Left renal cortex interstitium (tissue), 4 donors: Measurements from ENCODE around the gene DIP2C. TPM values are rescaled to one million over a fixed set of nuclear protein-coding genes. Genes with fewer than 3 reads are reported as not detected.
"Not testable (repeated sequence)": the region's sequence is repeated elsewhere in the genome, so short reads cannot be mapped to it uniquely, and the experiment has no call there.

Experiments used
- DNase-seq, 4 donors: peaks; one replicate each; pipeline ENCODE4 v3.0.0-alpha.2; 2013; ENCODE audit warnings: low read depth in 4 of 4, low spot score in 2 of 4, missing footprints in 1 of 4
- polyA plus RNA-seq, 4 donors: library from polyadenylated mRNA; unstranded; fragments of 120-200 nt; gene quantifications; one replicate each; pipeline ENCODE4 v1.2.1, GENCODE V29; 2013; ENCODE audit not compliant: insufficient read length in 4 of 4

DIP2C gene
- polyA plus RNA-seq, 4 donors = 19.4 to 23.6 (median 20.2) TPM

DNA sequence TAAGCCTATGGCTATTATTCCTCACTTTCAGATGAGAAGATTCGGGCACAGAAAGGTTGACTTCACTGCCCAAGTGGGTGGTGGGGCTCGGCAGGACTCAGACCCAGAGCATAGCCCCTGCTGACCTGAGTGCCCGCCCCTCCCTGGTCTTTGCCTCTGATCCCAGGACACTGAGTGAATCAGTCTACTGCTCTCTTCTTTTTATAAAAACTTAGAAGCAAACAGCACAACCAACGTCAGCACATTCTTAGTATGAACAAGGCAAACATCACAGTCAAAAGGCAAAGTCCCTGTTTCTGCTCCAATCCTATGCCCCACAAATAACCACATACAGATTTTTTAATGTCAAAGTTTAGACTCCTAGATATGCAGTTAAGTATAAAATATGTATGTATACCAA, 316.5 kb downstream of the DIP2C start:
- DNase-seq = no peak

DNA sequence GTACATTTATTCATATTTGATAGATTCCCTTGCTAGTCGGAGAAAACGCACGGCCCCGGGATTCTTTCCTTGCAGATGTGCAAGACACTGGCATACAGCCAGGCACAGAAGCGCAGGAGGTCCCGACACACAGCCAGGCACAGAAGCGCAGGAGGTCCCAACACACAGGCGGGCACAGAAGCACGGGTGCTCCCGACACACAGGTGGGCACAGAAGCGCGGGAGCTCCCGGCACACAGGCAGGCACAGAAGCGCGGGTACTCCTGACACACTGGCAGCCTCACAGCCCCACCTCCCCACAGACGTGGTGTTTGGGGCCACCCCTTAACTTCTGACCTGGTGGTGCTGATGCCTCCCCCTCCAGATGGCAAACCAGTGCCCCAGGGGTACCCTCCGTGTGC, 316.9 kb downstream of the DIP2C start:
- no peak for DNase-seq

DNA sequence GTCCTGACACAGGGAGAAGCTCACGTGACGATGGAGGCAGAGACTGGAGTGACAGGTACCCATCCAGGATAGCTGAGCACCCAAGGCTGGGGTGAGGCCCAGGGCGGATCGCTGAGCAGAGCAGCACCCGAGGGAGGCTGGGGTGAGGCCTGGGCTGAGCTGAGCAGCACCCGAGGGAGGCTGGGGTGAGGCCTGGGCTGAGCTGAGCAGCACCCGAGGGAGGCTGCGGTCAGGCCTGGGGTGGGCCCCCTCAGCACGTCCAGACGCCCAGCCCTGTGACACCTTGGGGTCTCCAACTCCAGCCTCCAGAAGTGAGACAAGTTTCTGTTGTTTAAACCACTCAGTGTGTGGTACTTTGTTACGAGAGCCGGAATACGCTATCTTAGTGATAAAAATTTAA, 318.0 kb downstream of the DIP2C start:
- DNase-seq = no peak

DNA sequence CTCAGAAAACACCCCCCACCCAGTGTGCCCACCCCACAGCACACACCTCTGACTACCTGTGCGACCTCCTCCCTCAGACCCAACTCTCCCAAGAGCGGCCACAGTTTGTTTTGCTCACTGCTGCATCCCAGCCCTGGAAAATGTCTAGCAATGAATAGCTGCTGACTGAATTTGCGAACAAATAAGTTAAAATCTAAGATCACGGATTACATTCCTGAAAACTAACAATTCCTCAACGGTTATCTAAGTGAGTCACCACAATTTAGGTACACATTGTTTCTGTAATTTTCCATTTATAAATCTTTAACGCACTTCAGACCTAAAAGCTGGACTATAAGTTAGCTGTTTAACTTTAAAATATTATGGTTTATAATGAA, 319.0 kb downstream of the DIP2C start:
- DNase-seq = no peak

DNA sequence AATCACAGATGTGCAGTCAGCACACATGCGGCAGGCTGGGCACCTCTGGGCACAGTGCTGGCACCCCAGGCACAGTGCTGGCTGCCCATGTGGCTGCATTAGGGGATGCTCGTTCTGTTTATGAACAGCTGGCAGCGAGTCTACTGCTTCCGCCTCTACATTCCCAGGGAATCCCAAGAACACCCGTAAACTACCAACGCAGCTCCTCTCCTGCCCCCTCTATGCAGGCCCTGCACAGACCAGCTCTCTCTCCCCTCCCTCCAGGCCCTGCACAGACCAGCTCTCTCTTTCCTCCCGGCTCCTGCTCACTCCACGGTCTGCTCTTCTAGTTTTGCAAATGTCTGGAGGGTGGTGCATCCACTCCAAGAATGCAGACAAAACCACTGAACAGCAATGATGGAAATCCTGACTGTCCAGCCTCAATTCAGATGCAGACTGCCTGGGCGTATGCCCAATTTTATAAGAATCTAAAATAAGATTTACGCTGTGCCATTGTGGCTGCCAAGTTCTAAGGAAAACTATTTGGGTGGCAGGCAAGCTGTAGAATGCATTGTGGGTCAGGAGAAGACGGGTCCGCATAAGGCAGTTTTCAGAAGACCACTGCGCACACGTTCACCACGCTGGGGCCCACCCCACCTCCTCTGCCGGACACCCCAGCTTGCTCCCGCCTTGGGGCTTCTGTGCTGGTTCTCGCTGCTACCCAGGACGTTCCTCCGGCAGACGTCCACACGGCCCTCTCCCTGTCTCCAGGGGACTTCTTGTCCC, 319.6 kb downstream of the DIP2C start:
- no peak for DNase-seq

DNA sequence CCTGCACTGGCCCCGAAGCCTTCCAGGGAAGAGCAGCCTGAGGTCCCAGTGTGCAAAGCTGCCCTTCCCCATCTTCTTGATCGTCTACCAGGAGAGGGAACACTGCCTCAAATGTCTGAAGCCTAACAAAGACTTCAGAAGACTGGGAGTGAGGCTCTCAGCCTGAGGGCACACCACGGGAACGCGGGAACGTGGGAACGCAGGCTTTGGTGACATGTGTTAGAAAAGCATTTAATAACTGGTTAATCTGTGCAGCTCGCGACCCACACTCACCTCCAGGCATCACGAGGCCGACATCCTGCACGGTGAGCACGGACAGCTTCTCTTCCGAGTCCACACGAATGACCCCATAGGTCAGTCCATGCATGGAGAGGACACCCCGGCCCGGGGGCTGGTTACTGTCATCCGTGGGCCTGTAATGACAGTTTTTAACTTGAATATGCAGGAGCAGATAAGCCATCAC, 320.2 kb downstream of the DIP2C start:
- DNase-seq = no peak

DNA sequence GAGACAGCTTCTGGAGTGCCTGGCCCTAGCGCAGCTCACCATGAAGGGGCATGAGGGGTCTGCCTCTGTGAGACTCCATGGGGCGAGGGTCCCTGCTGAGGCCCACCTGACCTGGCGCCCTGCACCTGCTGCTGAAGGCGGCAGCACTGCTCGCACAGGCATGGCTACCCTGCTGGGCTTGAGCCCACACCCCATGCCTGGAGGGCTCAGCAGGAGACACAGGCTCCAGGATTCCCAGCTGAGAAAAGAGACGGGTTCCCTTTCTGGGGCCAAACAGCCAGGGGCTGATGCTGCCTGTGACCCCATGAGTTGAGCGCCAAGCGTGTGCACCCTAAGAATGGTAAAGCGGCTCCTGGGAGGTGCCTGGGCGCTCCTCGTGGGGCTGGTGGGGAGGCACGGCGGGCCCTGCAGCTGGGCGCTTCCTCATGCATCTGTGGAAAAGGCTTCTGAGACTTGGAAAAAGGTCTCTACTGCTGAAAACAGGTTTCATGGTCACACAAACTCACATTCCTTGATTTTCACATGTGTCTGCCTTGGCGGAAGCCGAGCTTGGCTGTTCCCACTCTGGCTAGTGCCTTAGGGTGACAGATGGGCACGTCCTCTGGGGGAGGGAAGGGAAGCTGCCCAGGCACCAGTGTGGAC, 320.8 kb downstream of the DIP2C start:
- DNase-seq = no peak

DNA sequence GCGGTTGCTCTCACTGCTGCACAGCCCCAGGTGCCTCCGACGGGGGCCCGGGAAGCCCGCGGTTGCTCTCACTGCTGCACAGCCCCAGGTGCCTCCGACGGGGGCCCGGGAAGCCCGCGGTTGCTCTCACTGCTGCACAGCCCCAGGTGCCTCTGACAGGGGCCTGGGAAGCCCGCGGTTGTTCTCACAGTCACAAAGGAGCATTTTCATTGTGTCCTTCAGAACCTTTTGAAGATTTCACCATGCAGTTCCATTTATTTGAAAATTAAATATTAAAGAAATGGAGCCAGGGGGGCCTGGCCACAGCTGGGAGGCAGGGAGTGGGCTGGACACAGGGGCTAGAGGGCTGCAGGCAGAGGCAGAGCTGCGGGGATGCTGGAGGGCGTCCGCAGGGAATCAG, 321.4 kb downstream of the DIP2C start:
- not testable (repeated sequence) for DNase-seq

DNA sequence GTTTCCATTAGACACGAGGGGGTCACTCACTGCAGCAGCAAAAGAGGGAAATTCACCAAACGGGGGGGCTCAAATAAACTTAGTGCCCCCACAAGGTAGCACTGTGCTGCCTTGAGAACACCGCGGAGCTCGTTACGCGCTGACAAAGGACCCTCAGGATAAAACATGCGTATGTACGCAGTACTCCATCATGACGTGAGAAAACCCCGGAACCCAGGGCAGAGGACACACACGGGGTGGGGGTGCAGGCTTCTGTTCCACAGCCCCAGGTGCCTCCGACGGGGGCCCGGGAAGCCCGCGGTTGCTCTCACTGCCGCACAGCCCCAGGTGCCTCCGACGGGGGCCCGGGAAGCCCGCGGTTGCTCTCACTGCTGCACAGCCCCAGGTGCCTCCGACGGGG, 321.8 kb downstream of the DIP2C start:
- no peak for DNase-seq

DNA sequence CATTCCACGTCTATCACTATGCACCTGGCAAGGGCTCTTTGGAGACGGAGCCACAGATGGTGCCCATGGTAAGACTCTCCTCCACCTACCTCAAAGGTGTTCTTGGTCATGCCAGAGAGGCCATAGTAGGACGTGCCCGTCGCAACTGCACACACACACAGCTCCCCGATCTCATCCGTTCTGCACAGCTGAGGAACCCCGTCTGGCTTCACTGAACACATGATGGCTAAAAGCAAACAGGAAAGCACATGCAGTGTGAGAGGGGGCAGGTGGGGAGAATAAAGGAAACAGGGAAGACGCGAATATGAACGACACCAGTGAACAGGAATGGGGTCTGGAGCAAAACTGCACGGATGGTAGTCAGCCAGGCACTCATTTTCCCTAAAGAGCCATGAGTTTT, 323.3 kb downstream of the DIP2C start:
- DNase-seq = no peak

DNA sequence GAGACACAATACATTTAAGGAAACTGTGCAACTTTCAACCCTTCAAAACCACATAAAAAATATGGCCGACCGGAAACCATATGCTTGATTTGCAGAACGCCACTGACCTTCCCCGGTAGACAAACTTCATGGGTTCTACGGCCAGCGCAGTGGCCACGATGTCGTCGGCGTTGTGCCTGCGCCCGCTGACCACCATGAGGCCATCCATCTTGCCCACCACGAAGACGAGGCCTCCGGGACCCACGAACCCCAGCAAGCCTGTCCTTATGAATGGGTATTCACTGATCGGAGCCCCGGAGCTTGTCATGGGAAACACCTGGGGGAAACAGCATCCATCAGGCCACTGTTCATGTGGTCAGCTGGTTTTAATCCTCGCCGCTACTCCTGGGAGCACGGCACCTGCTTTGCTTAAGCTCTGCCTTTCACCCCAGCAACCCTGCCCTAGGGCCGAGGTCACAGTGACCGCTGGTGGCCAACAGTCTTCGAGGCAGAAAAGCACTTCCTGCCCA, 325.1 kb downstream of the DIP2C start:
- no peak for DNase-seq

DNA sequence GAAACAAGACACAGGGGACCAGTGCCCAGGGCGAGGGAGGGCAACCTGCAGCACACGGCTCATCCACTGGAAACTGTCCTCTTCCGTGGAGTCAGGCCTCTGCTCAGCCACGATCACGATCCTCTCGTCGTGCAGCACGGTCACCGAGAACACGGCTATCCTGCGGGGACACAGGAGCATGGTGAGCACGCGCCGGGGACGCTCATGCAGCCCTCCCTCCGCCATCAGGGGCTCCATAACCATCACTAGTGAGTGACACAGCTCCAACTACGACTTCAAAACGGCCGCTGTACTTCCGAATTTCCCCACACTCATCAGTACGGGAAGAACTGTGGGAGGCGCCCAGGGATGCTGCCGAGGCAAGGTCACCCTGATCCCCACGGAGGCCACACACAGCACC, 326.3 kb downstream of the DIP2C start:
- no peak for DNase-seq

DNA sequence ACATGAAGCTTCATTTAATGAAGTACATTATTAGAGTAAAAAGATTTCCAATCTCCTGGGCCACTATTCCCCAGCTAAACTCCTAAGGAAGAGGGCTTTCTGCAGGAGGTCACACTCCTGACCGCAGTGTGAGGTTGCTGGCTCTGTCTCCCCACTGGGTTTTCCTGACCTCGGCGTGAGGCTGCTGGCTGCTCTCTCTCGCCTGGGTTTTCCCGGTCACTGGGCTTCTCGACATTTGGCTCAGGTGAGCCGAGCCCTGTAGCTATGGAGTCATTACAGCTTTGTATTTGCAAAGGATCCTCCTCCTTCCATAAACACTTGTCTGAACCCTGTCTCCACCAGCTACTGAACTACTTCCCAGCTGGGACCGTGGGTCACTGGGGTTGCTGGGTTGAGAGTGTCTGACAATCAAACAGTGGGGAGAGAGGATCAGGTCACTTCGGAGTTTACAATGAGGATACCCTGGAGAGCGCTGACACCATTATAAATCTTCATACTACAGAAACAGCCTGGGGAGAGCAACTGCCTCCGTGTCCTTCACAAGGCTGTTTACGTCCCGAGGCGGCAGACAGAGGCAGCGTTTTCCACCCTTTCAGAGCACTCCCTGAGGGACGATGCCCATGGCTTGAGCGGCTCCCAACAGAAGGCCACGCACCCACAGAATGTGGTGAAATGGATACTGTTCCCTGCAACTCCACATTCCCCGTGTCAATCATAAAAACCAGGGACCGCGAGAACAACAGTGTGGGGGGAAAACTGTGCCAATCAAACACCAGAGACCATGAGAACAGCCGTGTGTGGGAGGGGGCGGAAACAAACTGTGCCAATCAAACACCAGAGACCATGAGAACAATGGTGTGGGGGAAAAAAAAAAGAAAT, 328.0 kb downstream of the DIP2C start:
- no peak for DNase-seq

DNA sequence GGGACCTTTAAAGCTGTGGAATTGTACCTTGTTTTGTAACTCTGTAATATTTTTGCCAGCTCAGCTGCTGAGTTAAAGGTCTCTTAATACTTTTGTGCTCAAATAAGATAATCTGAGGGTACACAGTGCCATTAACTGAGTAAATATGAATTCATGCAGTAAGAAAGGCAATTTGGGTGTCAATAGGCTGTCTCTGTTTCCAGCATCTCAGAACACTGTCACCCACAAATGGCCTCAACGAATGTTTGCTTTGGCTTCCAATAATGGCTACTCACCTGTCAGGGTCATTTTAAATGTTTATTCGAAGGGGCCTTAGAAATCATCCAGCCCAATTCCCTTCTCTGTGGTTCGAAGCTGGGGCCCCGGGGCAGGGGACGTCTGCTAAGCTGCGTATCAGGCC, 328.8 kb downstream of the DIP2C start:
- no peak for DNase-seq

DNA sequence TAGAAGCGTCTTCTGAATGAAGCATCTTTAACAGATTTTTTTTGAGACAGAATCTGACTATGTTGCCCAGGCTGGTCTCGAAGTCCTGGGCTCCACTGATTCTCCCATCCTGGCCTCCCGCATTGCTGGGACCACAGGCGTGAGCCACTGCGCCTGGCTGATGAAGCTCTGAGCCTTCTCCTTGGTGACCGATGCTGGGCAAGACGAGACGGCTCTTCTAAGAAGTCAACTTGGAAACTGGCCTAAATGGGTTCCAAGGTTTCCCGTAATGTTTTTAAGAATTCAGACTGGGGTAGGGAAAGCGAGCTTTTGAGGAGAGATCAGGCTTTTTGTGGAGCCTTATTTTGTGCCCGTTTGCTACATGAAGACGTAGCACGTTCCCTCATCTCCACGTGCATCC, 329.7 kb downstream of the DIP2C start:
- DNase-seq = no peak

DNA sequence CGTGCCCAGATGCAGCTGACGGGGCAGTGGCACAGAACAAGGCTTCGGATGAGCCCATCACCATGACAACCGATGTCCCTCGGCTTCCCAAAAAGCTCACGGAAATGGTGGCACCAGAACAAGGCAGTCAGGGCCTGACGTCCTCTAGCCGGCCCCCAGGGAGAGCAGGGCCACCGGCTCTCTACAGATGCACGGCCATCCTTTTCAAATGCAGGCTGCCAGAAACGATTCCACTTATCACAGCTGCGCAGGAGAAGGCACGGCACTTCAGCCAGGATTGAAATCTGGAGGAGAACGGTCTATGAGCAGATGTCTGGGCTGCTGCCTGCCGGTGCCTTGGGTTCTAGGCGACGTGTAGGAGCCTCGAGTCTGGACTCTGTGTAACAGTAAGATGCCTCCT, 330.4 kb downstream of the DIP2C start:
- no peak for DNase-seq

DNA sequence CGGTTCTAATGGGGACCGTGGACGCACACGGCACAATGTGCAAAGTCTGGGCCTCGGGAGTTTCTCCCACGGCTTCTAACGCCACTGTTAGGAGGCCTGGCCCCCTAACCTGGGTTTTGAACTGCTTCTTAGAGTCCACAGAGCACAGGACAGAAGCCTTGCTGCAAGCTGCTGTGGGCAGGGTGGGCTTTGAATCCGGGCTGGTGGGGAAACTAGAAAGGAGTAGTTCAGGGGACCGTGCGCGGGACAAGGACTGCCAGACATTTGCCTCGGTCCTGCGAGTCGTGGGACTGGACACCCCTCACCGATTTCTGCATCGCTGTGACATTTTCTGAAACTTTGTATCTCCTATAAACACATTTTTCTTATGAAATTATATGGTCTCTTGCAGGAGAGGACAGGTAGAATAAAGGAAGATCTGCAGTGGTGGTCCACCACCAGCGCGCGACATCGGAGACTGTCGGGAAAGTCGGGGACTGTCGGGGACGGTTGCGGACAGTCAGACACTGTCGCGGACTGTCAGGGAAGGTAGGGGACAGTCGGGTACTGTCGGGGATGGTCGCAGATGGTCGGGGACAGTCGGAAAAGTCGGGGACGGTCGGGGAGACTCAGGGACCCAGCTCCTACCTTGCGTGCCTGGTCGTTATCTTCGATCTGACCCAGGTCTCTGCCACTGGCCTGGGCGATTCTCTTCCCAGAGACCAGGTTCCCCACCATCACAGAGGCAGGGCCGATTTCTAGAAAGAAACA, 332.1 kb downstream of the DIP2C start:
- DNase-seq = no peak

DNA sequence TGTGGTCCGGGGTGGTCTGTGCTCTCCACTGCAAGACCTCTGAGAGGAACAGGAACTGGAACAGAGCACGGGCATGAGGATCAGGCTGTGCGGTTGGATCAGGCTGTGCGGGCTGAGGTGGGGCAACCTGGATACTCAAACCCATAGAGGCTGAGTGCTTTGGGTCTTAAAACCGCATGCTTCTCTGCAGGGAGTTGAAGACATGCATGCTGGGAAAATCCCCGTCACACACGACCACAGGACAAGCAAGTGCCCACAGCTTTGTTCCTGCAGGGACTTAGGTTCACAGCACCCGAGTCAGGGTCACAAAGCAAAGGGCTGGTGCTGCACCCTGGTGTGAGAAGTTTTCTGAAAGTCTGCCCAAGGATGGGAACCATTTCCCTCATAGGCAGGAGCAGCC, 333.0 kb downstream of the DIP2C start:
- no peak for DNase-seq

DNA sequence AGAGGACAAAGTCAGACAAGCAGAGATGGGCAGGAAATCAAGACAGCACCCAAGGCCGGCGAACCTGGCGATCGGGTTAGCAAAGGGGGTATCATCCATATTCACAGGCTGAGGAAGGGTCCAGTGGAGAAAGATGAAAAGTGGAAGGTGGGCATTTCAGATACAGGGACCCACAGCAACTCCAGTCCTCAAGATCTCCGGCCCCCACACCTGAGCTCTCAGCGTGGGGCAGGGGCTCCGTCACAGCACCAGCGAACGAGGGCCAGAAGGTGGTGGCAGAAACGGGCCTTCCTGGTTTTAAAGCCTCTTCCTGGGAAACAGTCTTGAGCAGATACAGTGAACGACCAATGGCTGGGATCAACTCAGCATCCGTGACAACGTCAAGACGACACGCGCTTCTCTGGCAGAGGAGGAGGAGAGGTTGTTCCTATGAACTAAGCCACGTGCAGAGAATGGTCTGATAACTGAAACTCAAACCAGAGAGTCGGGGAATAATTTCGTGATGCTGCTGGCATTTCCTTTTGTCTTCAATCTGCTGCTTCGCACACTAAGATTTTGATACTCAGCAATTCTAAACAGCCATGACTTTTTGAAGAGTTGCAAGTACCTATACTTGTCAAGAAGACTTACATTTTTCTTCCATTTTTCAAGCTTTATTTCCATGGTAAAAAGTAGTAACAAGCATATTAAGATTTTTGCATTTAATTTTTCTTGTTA, 334.4 kb downstream of the DIP2C start:
- DNase-seq = no peak
